Ovary (tissue), 9 donors: ENCODE data around the gene COL8A2. TPM values are rescaled to one million over a fixed set of nuclear protein-coding genes. Genes with fewer than 3 reads are reported as not detected.
A peak's percentile ranks its signal among the peaks of the same experiment; 100 is the strongest.

Experiments used
- DNase-seq, 5 donors: peaks; one replicate each; pipeline ENCODE4 v3.0.0-alpha.2; 2019 to 2020
- H3K27ac ChIP-seq, 2 donors: fragments of 200-600 bp; one replicate each; pipeline versions ENCODE4 v1.5.1 to v1.8.0; 2019 to 2022
- H3K27me3 ChIP-seq: fragments of 200-600 bp; one replicate; pipeline ENCODE4 v1.8.0; 2022
- H3K36me3 ChIP-seq: fragments of 200-600 bp; sonication (generic); one replicate; pipeline ENCODE4 v1.5.1; 2019
- H3K4me1 ChIP-seq: one replicate; pipeline ENCODE4 v1.8.1; 2013; ENCODE audit warnings: mild to moderate bottlenecking, moderate library complexity; ENCODE audit not compliant: insufficient read depth
- H3K4me3 ChIP-seq: fragments of 200-600 bp; sonication (generic); one replicate; pipeline ENCODE4 v1.5.1; 2017
- H3K9me3 ChIP-seq, 2 donors: fragments of 200-600 bp in 1 of 2; sonication (generic) in 1 of 2; one replicate each; pipeline versions ENCODE4 v1.5.1 to v1.8.1; 2013 to 2019; ENCODE audit warnings: mild to moderate bottlenecking in 1 of 2, moderate library complexity in 1 of 2
- EP300 ChIP-seq: sonication (generic); formaldehyde crosslinking; IDR thresholded peaks from one replicate; pipeline ENCODE4 v1.6.1; 2017; ENCODE audit warnings: antibody characterized with exemption
- POLR2A ChIP-seq: fragments of 450-650 bp; IDR thresholded peaks from one replicate; pipeline ENCODE4 v1.6.1; 2017; ENCODE audit warnings: antibody characterized with exemption, mild to moderate bottlenecking, moderate library complexity
- WGBS, 3 donors: extraction: QIAGEN DNeasy Blood & Tissue Kit in 1 of 3; methylation state at CpG; one replicate each; pipeline versions ENCODE4 v1.1.5 to v1.1.7; 2013 to 2017; 5-methylcytosine and 5-hydroxymethylcytosine counted together
- intact Hi-C, 4 donors: fragments of 100-400 bp; cut with DNase I; formaldehyde crosslinking; loops; one replicate each; pipeline versions ENCODE4 v1.11.0 to v1.15.1; 2022 to 2023
- polyA plus RNA-seq, 2 donors: library from polyadenylated mRNA; stranded (reverse); fragments of 200-250 nt in 1 of 2; fragments of 350-450 nt in 1 of 2; fragmentation: Illumina TruSeq in 1 of 2; extraction: RNeasy Lipid Tissue Mini Kit (QIAGEN cat#74804) in 1 of 2; gene quantifications; one replicate each; pipeline ENCODE4 v1.2.3, GENCODE V29; 2013 to 2014
- total RNA-seq, 7 donors: library from RNA; depleted of rRNA in 2 of 7; stranded (reverse); fragments of >200 nt in 2 of 7; fragmentation: NEBNext Ultra II Directional in 3 of 7; extraction: Animal tissue kit (Norgen Biotek cat#: 25700) in 3 of 7; gene quantifications; one replicate each; pipeline versions ENCODE4 v1.1.0 to v1.2.4, GENCODE V29; 2016 to 2023
- TF ChIP-seq, protein P1 (sequence below), 3 donors: fragments of 450-650 bp in 2 of 3; fragments of 200-600 bp in 1 of 3; IDR thresholded peaks; one replicate each; pipeline versions ENCODE4 v1.5.1 to v1.8.0; 2016 to 2022; ENCODE audit warnings: antibody characterized with exemption in 3 of 3, mild to moderate bottlenecking in 1 of 3
- donor health status: DM: no; HTN: no; CAD: no; lungs with moderate emphysema.
- donor health status: DM: no; HTN: no; CAD: no.
- donor health status: Bipolar disorder and iron deficiency.
- donor health status: DM: yes; HTN: yes; CAD: no.
- donor health status: DM: no; HTN: no; CAD: no.
- donor health status: DM: yes; HTN: yes; CAD: no.

The COL8A2 gene
- total and polyA plus RNA-seq, 9 donors = 2.3 to 6.2 (median 4.1) TPM

DNA sequence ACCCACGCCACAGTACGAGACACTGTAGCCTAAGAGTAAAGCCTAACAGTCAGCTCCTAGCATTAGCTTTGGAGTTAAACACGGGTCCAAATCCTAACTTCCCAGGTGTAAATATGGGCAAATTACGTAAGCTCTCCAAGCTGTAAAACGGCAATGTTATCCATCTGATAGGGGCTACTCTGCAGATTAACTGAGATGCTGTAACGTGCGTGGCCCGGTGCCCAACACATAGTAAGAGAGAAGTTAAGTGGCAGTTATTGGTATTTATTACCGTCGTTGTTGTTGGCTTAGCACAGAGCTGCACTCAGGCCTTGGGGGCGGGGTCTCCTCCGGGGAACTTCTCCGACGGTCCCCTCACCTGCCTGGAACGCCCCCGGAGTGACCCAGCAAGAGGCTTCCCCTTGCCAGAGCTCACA lies 23.8 kb upstream of the COL8A2 start:
- Histone ChIP-seq H3K27me3 (no peaks in the 10 kb centered on the region), H3K9me3 (no peaks in the 10 kb centered on the region), H3K27ac (peak overlapping the region; percentile 52 to 70), H3K4me3 (peak overlapping the region; percentile 68), H3K4me1 (peaks cover 6% of the 10 kb centered on the region), H3K36me3 (no peaks in the 10 kb centered on the region)
- WGBS, 3 donors = 1 to 2% (median 1%) methylated on average over 16 of the region's 16 CpGs
- no peak for DNase-seq
- intact Hi-C loops = loop anchor here in 1 of 4 donors (2.0 to 5.0 kb wide), 2 partner anchors 38 to 76 kb away; partner anchors contain the start of gene THRAP3
- TF ChIP-seq, protein P1, sequence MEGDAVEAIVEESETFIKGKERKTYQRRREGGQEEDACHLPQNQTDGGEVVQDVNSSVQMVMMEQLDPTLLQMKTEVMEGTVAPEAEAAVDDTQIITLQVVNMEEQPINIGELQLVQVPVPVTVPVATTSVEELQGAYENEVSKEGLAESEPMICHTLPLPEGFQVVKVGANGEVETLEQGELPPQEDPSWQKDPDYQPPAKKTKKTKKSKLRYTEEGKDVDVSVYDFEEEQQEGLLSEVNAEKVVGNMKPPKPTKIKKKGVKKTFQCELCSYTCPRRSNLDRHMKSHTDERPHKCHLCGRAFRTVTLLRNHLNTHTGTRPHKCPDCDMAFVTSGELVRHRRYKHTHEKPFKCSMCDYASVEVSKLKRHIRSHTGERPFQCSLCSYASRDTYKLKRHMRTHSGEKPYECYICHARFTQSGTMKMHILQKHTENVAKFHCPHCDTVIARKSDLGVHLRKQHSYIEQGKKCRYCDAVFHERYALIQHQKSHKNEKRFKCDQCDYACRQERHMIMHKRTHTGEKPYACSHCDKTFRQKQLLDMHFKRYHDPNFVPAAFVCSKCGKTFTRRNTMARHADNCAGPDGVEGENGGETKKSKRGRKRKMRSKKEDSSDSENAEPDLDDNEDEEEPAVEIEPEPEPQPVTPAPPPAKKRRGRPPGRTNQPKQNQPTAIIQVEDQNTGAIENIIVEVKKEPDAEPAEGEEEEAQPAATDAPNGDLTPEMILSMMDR (IDR thresholded peaks at IDR 0.05) = no peak
- TF ChIP-seq EP300 (no peak), POLR2A (no peak)

DNA sequence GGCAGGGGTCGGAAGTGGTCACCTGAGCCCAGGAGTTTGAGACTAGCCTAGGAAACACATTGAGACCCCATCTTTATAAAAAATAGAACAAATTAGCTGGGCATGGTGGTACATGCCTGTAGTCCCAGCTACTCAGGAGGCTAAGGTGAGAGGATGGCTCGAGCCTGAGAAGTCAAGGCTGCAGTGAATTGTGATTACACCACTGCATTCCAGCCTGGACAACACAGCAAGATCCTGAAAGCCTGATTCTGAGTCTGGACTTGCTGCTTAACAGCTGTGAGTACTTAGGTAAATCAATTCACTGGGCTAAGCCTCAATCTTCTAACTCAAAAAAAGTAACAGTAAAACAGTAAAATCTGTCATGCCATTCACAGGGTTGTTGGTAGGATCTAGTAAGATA lies 19.4 kb upstream of the COL8A2 start:
- intact Hi-C loops = no loop called here
- no peak for TF ChIP-seq EP300
- TF ChIP-seq POLR2A = no peak
- TF ChIP-seq, protein P1 (IDR thresholded peaks at IDR 0.05) = no peak
- H3K9me3 ChIP-seq = no peaks in the 10 kb centered on the region
- H3K27ac ChIP-seq = no peak overlapping the region
- DNase-seq = no peak
- 84 to 93% (median 89%) methylated on average over 2 of the region's 2 CpGs for WGBS, 3 donors
- H3K36me3 ChIP-seq = no peaks in the 10 kb centered on the region
- no peaks in the 10 kb centered on the region for H3K27me3 ChIP-seq
- H3K4me3 ChIP-seq = no peak overlapping the region
- H3K4me1 ChIP-seq = no peaks in the 10 kb centered on the region

DNA sequence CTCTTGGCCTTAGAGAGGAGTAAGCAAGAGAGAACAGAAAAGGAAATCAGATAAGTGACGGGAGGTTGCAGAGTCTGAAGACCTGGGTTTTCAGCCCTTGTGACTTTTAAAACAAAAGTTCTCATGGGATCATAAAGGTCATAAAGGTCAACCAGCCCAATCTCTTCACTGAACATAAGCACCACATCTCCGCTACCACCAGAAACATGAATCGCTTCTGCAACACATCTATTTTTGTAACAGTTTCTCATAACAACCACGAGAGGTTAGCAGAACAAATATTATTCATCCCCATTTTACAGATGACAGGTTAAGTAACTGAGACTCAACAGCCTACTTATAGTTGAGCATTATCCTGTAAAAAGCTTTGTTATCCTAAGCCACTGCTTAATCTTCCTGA lies 18.4 kb upstream of the COL8A2 start:
- Histone ChIP-seq H3K36me3 (no peaks in the 10 kb centered on the region), H3K4me3 (no peak overlapping the region), H3K27ac (no peak overlapping the region), H3K9me3 (no peaks in the 10 kb centered on the region), H3K4me1 (no peaks in the 10 kb centered on the region), H3K27me3 (no peaks in the 10 kb centered on the region)
- DNase-seq = no peak
- 78 to 86% (median 80%) methylated on average over 4 of the region's 4 CpGs for WGBS, 3 donors
- intact Hi-C loops = no loop called here
- no peak for TF ChIP-seq POLR2A
- TF ChIP-seq, protein P1 (IDR thresholded peaks at IDR 0.05) = no peak
- TF ChIP-seq EP300 = no peak

- Histone ChIP-seq H3K4me3 (no peak overlapping the region), H3K4me1 (no peaks in the 10 kb centered on the region), H3K36me3 (no peaks in the 10 kb centered on the region), H3K9me3 (no peaks in the 10 kb centered on the region), H3K27me3 (no peaks in the 10 kb centered on the region), H3K27ac (no peak overlapping the region)
- intact Hi-C loops = no loop called here
- no peak for DNase-seq
- 30 to 46% (median 34%) methylated on average over 1 of the region's 1 CpG for WGBS, 3 donors
- TF ChIP-seq POLR2A (no peak), EP300 (no peak)
- TF ChIP-seq, protein P1 (IDR thresholded peaks at IDR 0.05) = no peak
These were observed 17.1 kb upstream of the COL8A2 start for GRCh38 chr1:36142121-36142520.
